Left colon (tissue), 2 donors: ENCODE results near the gene BICD1. TPM values are rescaled to one million over a fixed set of nuclear protein-coding genes. Genes with fewer than 3 reads are reported as not detected.
A peak's percentile ranks its signal among the peaks of the same experiment; 100 is the strongest.

Experiments used
- ATAC-seq: fragments of 200-7000 bp; cut with Tn5 transposase; one replicate; pipeline ENCODE4 v1.9.1; 2020; ENCODE audit warnings: mild to moderate bottlenecking, moderate library complexity
- DNase-seq, 2 donors: peaks; one replicate each; pipeline ENCODE4 v3.0.0-alpha.2; 2020
- intact Hi-C, 2 donors: fragments of 100-400 bp; cut with DNase I in 1 of 2; cut with micrococcal nuclease in 1 of 2; formaldehyde crosslinking; loops; one replicate each; pipeline versions ENCODE4 v1.11.2 to v1.14.0; 2022; cut with DNase I, micrococcal nuclease
- total RNA-seq, 2 donors: library from RNA; stranded (reverse); fragmentation: NEBNext Ultra II Directional; extraction: Animal tissue kit (Norgen Biotek cat#: 25700); gene quantifications; one replicate each; pipeline ENCODE4 v1.2.1, GENCODE V29; 2021
- donor health status: DM: no; HTN: no; CAD: no.
- donor health status: DM: yes; HTN: yes; CAD: no.

BICD1 gene
- total RNA-seq, 2 donors from 2014 or later: 3.0 to 5.0 TPM

GRCh38 chr12:32357601-32358249 is 251.1 kb downstream of the BICD1 start:
- intact Hi-C loops: no loop called here
- DNase-seq (no peak), ATAC-seq (no peak)

GRCh38 chr12:32360956-32361355 is 254.3 kb downstream of the BICD1 start:
- ATAC-seq (no peak), DNase-seq (no peak)
- intact Hi-C loops: loop anchor here in 1 of 2 donors (5.0 kb wide), 1 partner anchor 311 kb away; no protein-coding TSS in a partner anchor

- intact Hi-C loops: loop anchor here in 1 of 2 donors (5.0 kb wide), 1 partner anchor 309 kb away; no protein-coding TSS in a partner anchor
- DNase-seq (no peak), ATAC-seq (no peak)
These were observed 256.2 kb downstream of the BICD1 start for GRCh38 chr12:32362892-32363291.

GRCh38 chr12:32365473-32366064 is 258.9 kb downstream of the BICD1 start:
- ATAC-seq (peak; percentile 88), DNase-seq (peak; percentile 30 to 52)
- intact Hi-C loops: no loop called here

- no peak for DNase-seq
- ATAC-seq: peak; percentile 75
- intact Hi-C loops: no loop called here
These were observed 260.1 kb downstream of the BICD1 start for GRCh38 chr12:32366714-32367113.

GRCh38 chr12:32367381-32367780 is 260.7 kb downstream of the BICD1 start:
- DNase-seq (no peak), ATAC-seq (no peak)
- intact Hi-C loops: no loop called here

GRCh38 chr12:32369202-32369601 is 262.6 kb downstream of the BICD1 start:
- no peak for DNase-seq
- ATAC-seq: no peak
- intact Hi-C loops: no loop called here

GRCh38 chr12:32377344-32378055 is 270.9 kb downstream of the BICD1 start:
- intact Hi-C loops: no loop called here
- DNase-seq (no peak), ATAC-seq (no peak)

GRCh38 chr12:32379213-32379612 is 272.6 kb downstream of the BICD1 start:
- ATAC-seq (no peak), DNase-seq (no peak)
- intact Hi-C loops: no loop called here

GRCh38 chr12:32379667-32380066 is 273.0 kb downstream of the BICD1 start:
- no peak for DNase-seq
- ATAC-seq: no peak
- intact Hi-C loops: no loop called here

- ATAC-seq: no peak
- intact Hi-C loops: no loop called here
- no peak for DNase-seq
These were observed 275.6 kb downstream of the BICD1 start for GRCh38 chr12:32382226-32382625.

GRCh38 chr12:32390572-32391219 is 284.0 kb downstream of the BICD1 start:
- peak; percentile 33 to 58 for DNase-seq
- ATAC-seq: peak; percentile 95
- intact Hi-C loops: no loop called here

GRCh38 chr12:32395026-32395425 is 288.4 kb downstream of the BICD1 start:
- intact Hi-C loops: no loop called here
- no peak for DNase-seq
- no peak for ATAC-seq

- ATAC-seq (no peak), DNase-seq (no peak)
- intact Hi-C loops: no loop called here
These were observed 291.0 kb downstream of the BICD1 start for GRCh38 chr12:32397696-32398095.

- intact Hi-C loops: no loop called here
- DNase-seq: no peak
- ATAC-seq: no peak
These were observed 291.5 kb downstream of the BICD1 start for GRCh38 chr12:32398181-32398580.

GRCh38 chr12:32398816-32399369 is 292.2 kb downstream of the BICD1 start:
- ATAC-seq (peak; percentile 9), DNase-seq (no peak)
- intact Hi-C loops: no loop called here

GRCh38 chr12:32399370-32400113 is 292.9 kb downstream of the BICD1 start, which contains the start of gene FGD4:
TSS of gene FGD4 (plus strand) at chr12:32399558.
- ATAC-seq: peak; percentile 82
- peak; percentile 89 to 94 for DNase-seq
- intact Hi-C loops: no loop called here

- peak; percentile 39 to 61 for DNase-seq
- peak; percentile 65 for ATAC-seq
- intact Hi-C loops: no loop called here
These were observed 293.5 kb downstream of the BICD1 start for GRCh38 chr12:32400114-32400672.
